ENCODE data around the gene FASN.

GRCh38 chr17:82080789-82081464 is 17.1 kb downstream of the FASN start:
- TF ChIP-seq CTCF (IDR thresholded peaks at IDR 0.05) (no peak), EZH2 (IDR thresholded peaks at IDR 0.05; ENCODE audit: borderline replicate concordance, insufficient read depth, low read depth, low read length, poor library complexity, severe bottlenecking) (no peak)

Data from B cell (primary cell).